GM23338 (cell line): Measurements from ENCODE around the gene MEAK7. TPM values are rescaled to one million over a fixed set of nuclear protein-coding genes. Genes with fewer than 3 reads are reported as not detected.

Experiments used
- ATAC-seq: fragments of 200-7000 bp; cut with Tn5 transposase; 3 replicates; pipeline ENCODE4 v1.9.1; 2020
- DNase-seq: peaks from one replicate; pipeline ENCODE4 v3.0.0-alpha.2; 2015; ENCODE audit warnings: low spot score
- H2AFZ ChIP-seq: fragments of 200-600 bp; sonication (generic); 2 replicates; pipeline ENCODE4 v1.8.0; 2016; ENCODE audit warnings: antibody characterized with exemption, mild to moderate bottlenecking, moderate library complexity
- H3F3A ChIP-seq: fragments of 200-600 bp; sonication (generic); replicated peaks from 2 replicates; pipeline ENCODE4 v1.8.0; 2017; ENCODE audit warnings: antibody characterized with exemption, mixed run types, low read depth
- H3K27ac ChIP-seq: fragments of 200-600 bp; sonication (generic); 2 replicates; pipeline ENCODE4 v1.6.1; 2016; ENCODE audit warnings: low read depth
- H3K27me3 ChIP-seq: fragments of 200-600 bp; sonication (generic); 2 replicates; pipeline ENCODE4 v1.8.0; 2016; ENCODE audit warnings: mild to moderate bottlenecking, mixed run types, moderate library complexity; ENCODE audit not compliant: insufficient read depth
- H3K36me3 ChIP-seq: fragments of 200-600 bp; sonication (generic); 2 replicates; pipeline ENCODE4 v1.8.0; 2016; ENCODE audit warnings: mild to moderate bottlenecking; ENCODE audit not compliant: insufficient read depth
- H3K4me1 ChIP-seq: fragments of 200-600 bp; sonication (generic); 2 replicates; pipeline ENCODE4 v1.8.0; 2016; ENCODE audit warnings: mild to moderate bottlenecking, moderate library complexity; ENCODE audit not compliant: insufficient read depth
- H3K4me2 ChIP-seq: fragments of 200-600 bp; sonication (generic); 2 replicates; pipeline ENCODE4 v1.7.1; 2017; ENCODE audit warnings: mixed run types
- H3K4me3 ChIP-seq: fragments of 200-600 bp; sonication (generic); 2 replicates; pipeline ENCODE4 v1.6.1; 2016; ENCODE audit warnings: mixed run types
- H3K79me2 ChIP-seq: fragments of 200-600 bp; sonication (generic); replicated peaks from 2 replicates; pipeline ENCODE4 v1.8.0; 2017; ENCODE audit warnings: mild to moderate bottlenecking; ENCODE audit not compliant: insufficient read depth
- H3K9me2 ChIP-seq: fragments of 200-600 bp; sonication (generic); 2 replicates; pipeline ENCODE4 v1.8.0; 2017; ENCODE audit not compliant: insufficient read depth
- H4K20me1 ChIP-seq: fragments of 200-600 bp; sonication (generic); replicated peaks from 2 replicates; pipeline ENCODE4 v1.8.0; 2017; ENCODE audit warnings: mild to moderate bottlenecking; ENCODE audit not compliant: insufficient read depth
- H3K27ac Mint-ChIP-seq: 2 replicates; pipeline ENCODE4 v1.8.0; 2020; ENCODE audit warnings: inconsistent platforms, mild to moderate bottlenecking, moderate library complexity, mixed read lengths
- H3K27me3 Mint-ChIP-seq: 3 replicates; pipeline ENCODE4 v1.8.0; 2022; ENCODE audit warnings: low read depth, mild to moderate bottlenecking, moderate library complexity, mixed read lengths, inconsistent platforms; ENCODE audit not compliant: insufficient read depth, poor library complexity
- H3K36me3 Mint-ChIP-seq: 3 replicates; pipeline ENCODE4 v1.8.0; 2021; ENCODE audit warnings: low read depth, mild to moderate bottlenecking, inconsistent platforms, moderate library complexity, mixed read lengths
- H3K4me1 Mint-ChIP-seq: 3 replicates; pipeline ENCODE4 v1.8.0; 2020; ENCODE audit warnings: mild to moderate bottlenecking, inconsistent platforms, mixed read lengths
- H3K4me3 Mint-ChIP-seq: 3 replicates; pipeline ENCODE4 v1.8.0; 2021; ENCODE audit warnings: moderate library complexity, mild to moderate bottlenecking, inconsistent platforms, mixed read lengths
- H3K9me3 Mint-ChIP-seq: 3 replicates; pipeline ENCODE4 v1.8.0; 2020; ENCODE audit warnings: moderate library complexity, mild to moderate bottlenecking, inconsistent platforms, mixed read lengths
- CREB1 ChIP-seq: fragments of 250-450 bp; sonication (Bioruptor Pico); IDR thresholded peaks from 2 replicates; pipeline ENCODE4 v1.5.0; 2020; ENCODE audit warnings: low read depth, mild to moderate bottlenecking, moderate library complexity
- CTCF ChIP-seq, 2 experiments: fragments of 200-600 bp in 1 of 2; sonication (generic) in 1 of 2; conservative IDR thresholded peaks; 2 replicates each; pipeline versions ENCODE4 v1.5.1 to v1.6.1; 2016 to 2017; ENCODE audit warnings: antibody characterized with exemption in 2 of 2, low read depth in 2 of 2, mild to moderate bottlenecking in 2 of 2, moderate library complexity in 1 of 2
- EZH2phosphoT487 ChIP-seq: fragments of 200-600 bp; sonication (generic); IDR thresholded peaks from one replicate; pipeline ENCODE4 v1.8.1; 2018; ENCODE audit warnings: antibody characterized with exemption; ENCODE audit not compliant: unreplicated experiment
- NANOG ChIP-seq: IDR thresholded peaks from 2 replicates; pipeline ENCODE4 v1.6.1; 2016; ENCODE audit warnings: antibody characterized with exemption, borderline replicate concordance
- REST ChIP-seq: IDR thresholded peaks from one replicate; pipeline ENCODE4 v1.6.1; 2018; ENCODE audit warnings: antibody characterized with exemption; ENCODE audit not compliant: unreplicated experiment
- STAT1 ChIP-seq: IDR thresholded peaks from one replicate; pipeline ENCODE4 v1.6.1; 2016; ENCODE audit warnings: antibody characterized with exemption; ENCODE audit not compliant: unreplicated experiment
- ZNF462 ChIP-seq: fragments of 250-450 bp; sonication (Bioruptor Pico); IDR thresholded peaks from 2 replicates; pipeline ENCODE4 v1.5.0; 2020; ENCODE audit warnings: mild to moderate bottlenecking, moderate library complexity
- polyA plus RNA-seq: library from polyadenylated mRNA; unstranded; fragments of >200 nt; fragmentation: Nextera tagmentation; extraction: Ambion mirVana; gene quantifications from 2 replicates; pipeline ENCODE4 v1.2.1, GENCODE V29; 2016
- total RNA-seq: library from RNA; depleted of rRNA; stranded (reverse); fragments of >200 nt; shearing (Covaris generic); gene quantifications from 2 replicates; pipeline ENCODE4 v1.2.3, GENCODE V29; 2014

Gene MEAK7
- total and polyA plus RNA-seq, 2 experiments from 2014 or later, result 7.5 to 17.2 TPM

DNA sequence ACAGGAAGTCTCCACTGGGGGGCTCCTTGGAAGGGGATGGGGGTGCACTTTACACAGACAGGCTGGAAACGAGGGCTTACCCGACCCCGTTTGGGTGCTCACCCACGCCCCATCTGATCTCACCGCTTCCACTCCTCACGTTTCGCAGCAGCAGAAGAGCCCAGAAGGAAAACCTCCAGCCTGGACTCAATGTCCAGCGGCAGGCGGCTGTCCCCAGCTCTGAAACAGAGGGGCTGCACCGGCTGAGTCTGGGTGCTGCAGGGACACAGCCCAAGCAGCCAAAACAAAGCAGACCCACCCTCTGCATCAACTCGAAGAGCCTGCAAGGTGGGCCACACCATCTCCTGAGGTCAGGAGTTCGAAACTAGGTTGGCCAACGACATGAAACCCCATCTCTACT is 3.9 kb downstream of the MEAK7 start (continued):
- TF ChIP-seq CTCF (conservative IDR thresholded peaks at IDR 0.05; ENCODE audit: low read depth in 2 of 2) (no peak), ZNF462 (no peak), EZH2phosphoT487 (no peak)

- no peak overlapping the region for H3K4me3 ChIP-seq
- H3K4me2 ChIP-seq, result no peak overlapping the region
- H3K4me3 Mint-ChIP-seq, result no peak overlapping the region
- H3K9me3 Mint-ChIP-seq, result peaks cover 7% of the 10 kb centered on the region
- H3K27ac ChIP-seq, result no peak overlapping the region
- peaks cover 4% of the 10 kb centered on the region for H3K4me1 ChIP-seq
- no peak overlapping the region for H2AFZ ChIP-seq
- H3K36me3 Mint-ChIP-seq, result peaks cover 33% of the 10 kb centered on the region
- H3K4me1 Mint-ChIP-seq, result peaks cover 10% of the 10 kb centered on the region
- H3K79me2 ChIP-seq, result peaks cover 4% of the 10 kb centered on the region; the same call in 1 of the 2 replicates
- no peak overlapping the region for H3K27ac Mint-ChIP-seq
- TF ChIP-seq REST, result no peak
- no peak for TF ChIP-seq STAT1
- no peak for TF ChIP-seq EZH2phosphoT487
- no peak for TF ChIP-seq NANOG
- no peak for TF ChIP-seq CREB1
- no peaks in the 10 kb centered on the region for H3K9me2 ChIP-seq
- ATAC-seq (no peak), DNase-seq (no peak)
- H3K27me3 Mint-ChIP-seq, result peaks cover 9% of the 10 kb centered on the region
- H3K36me3 ChIP-seq, result peaks cover 8% of the 10 kb centered on the region
- no peaks in the 10 kb centered on the region for H3K27me3 ChIP-seq
- H3F3A ChIP-seq, result no peaks in the 10 kb centered on the region
- H4K20me1 ChIP-seq, result no peaks in the 10 kb centered on the region; the same call in none of the 2 replicates
Measured at GRCh38 chr16:84499638-84500037, 4.8 kb downstream of the MEAK7 start.
